A172 (cell line): ENCODE data around the gene CHKB. TPM values are rescaled to one million over a fixed set of nuclear protein-coding genes. Genes with fewer than 3 reads are reported as not detected.

Experiments
- DNase-seq: peaks from one replicate; pipeline ENCODE4 v3.0.0-alpha.2; 2015; ENCODE audit warnings: low spot score
- total RNA-seq: library from RNA; depleted of rRNA; stranded (reverse); fragments of >200 nt; shearing (Covaris generic); gene quantifications from 2 replicates; pipeline ENCODE4 v1.2.3, GENCODE V29; 2014

The CHKB gene
- total RNA-seq, 1 experiment from 2014 or later = 30.7 TPM

GRCh38 chr22:50574383-50574755 is 8.3 kb downstream of the CHKB start:
- DNase-seq = no peak

GRCh38 chr22:50573491-50574382 is 8.9 kb downstream of the CHKB start:
- no peak for DNase-seq

GRCh38 chr22:50572965-50573364 is 9.7 kb downstream of the CHKB start:
- DNase-seq = no peak

GRCh38 chr22:50571264-50572175 is 11.1 kb downstream of the CHKB start:
- no peak for DNase-seq

GRCh38 chr22:50570861-50571260 is 11.8 kb downstream of the CHKB start:
- DNase-seq = no peak

- DNase-seq = no peak
These were observed 12.6 kb downstream of the CHKB start for GRCh38 chr22:50569896-50570535.

GRCh38 chr22:50569041-50569459 is 13.6 kb downstream of the CHKB start:
- no peak for DNase-seq

GRCh38 chr22:50568626-50569025 is 14.0 kb downstream of the CHKB start:
- no peak for DNase-seq

- DNase-seq = no peak
These were observed 14.9 kb downstream of the CHKB start for GRCh38 chr22:50567721-50568252.

- no peak for DNase-seq
These were observed 18.4 kb downstream of the CHKB start for GRCh38 chr22:50564289-50564688.

- no peak for DNase-seq
These were observed 19.1 kb downstream of the CHKB start for GRCh38 chr22:50563413-50564160.

GRCh38 chr22:50562523-50563412 is 19.9 kb downstream of the CHKB start, which contains the start of gene SYCE3:
SYCE3 (minus strand) TSS chr22:50562919; CDS start chr22:50556405, 6,514 bp downstream.
- peak; percentile 78 for DNase-seq

GRCh38 chr22:50561401-50562358 is 21.0 kb downstream of the CHKB start:
- no peak for DNase-seq

- DNase-seq = no peak
These were observed 22.6 kb downstream of the CHKB start for GRCh38 chr22:50560034-50560433.

- DNase-seq = no peak
These were observed 25.9 kb downstream of the CHKB start for GRCh38 chr22:50556703-50557102.

- no peak for DNase-seq
These were observed 29.3 kb downstream of the CHKB start for GRCh38 chr22:50553310-50553709.

GRCh38 chr22:50551160-50551752 is 31.4 kb downstream of the CHKB start:
- no peak for DNase-seq

- DNase-seq = no peak
These were observed 32.3 kb downstream of the CHKB start for GRCh38 chr22:50550395-50550794.
